SK-N-SH (cell line): ENCODE results near the gene GARS1. TPM values are rescaled to one million over a fixed set of nuclear protein-coding genes. Genes with fewer than 3 reads are reported as not detected.

Experiments used
- polyA plus RNA-seq, 3 experiments: library from polyadenylated mRNA; depleted of rRNA; stranded (reverse); fragments of >200 nt; gene quantifications; 2 replicates each; pipeline ENCODE4 v1.2.3, GENCODE V29; 2012

Gene GARS1
- polyA plus RNA-seq, 1 of the 3 experiments (the other 2 are of a cell fraction): 301 TPM

Other genes starting within 250 kb of the GARS1 start
- gene NOD1, start 116.1 kb upstream of the GARS1 start, polyA plus RNA-seq (2012; rRNA removed): 5.5 and 5.6 TPM in 2 replicates
- 20.8 and 21.8 TPM in 2 replicates for gene GGCT, start 90.0 kb upstream of the GARS1 start, polyA plus RNA-seq (2012; rRNA removed)
- gene CRHR2, start 87.6 kb downstream of the GARS1 start, polyA plus RNA-seq (2012; rRNA removed): not detected in 2 replicates
- not detected in 2 replicates for gene INMT, start 157.3 kb downstream of the GARS1 start, polyA plus RNA-seq (2012; rRNA removed)
- gene MINDY4, start 176.5 kb downstream of the GARS1 start, polyA plus RNA-seq (2012; rRNA removed): 1.8 TPM in 2 replicates